Suprapubic skin (tissue), 4 donors: ENCODE results near the gene LEMD3.

ENCODE experiments used
- EP300 ChIP-seq: sonication (generic); formaldehyde crosslinking; IDR thresholded peaks from one replicate; pipeline ENCODE4 v1.6.1; 2017; ENCODE audit warnings: antibody characterized with exemption
- POLR2A ChIP-seq, 2 donors: fragments of 450-650 bp; IDR thresholded peaks; one replicate each; pipeline ENCODE4 v1.6.1; 2017; ENCODE audit warnings: antibody characterized with exemption in 2 of 2, mild to moderate bottlenecking in 2 of 2, moderate library complexity in 2 of 2
- POLR2AphosphoS5 ChIP-seq, 3 donors: sonication (generic); formaldehyde crosslinking; IDR thresholded peaks; one replicate each; pipeline ENCODE4 v1.6.1; 2017; ENCODE audit warnings: antibody characterized with exemption in 3 of 3
- TF ChIP-seq, protein P1 (sequence below), 2 donors: fragments of 200-600 bp in 1 of 2; fragments of 450-650 bp in 1 of 2; sonication (generic) in 1 of 2; IDR thresholded peaks; one replicate each; pipeline ENCODE4 v1.5.1; 2016 to 2019; ENCODE audit warnings: antibody characterized with exemption in 2 of 2, mild to moderate bottlenecking in 1 of 2, moderate library complexity in 1 of 2

DNA sequence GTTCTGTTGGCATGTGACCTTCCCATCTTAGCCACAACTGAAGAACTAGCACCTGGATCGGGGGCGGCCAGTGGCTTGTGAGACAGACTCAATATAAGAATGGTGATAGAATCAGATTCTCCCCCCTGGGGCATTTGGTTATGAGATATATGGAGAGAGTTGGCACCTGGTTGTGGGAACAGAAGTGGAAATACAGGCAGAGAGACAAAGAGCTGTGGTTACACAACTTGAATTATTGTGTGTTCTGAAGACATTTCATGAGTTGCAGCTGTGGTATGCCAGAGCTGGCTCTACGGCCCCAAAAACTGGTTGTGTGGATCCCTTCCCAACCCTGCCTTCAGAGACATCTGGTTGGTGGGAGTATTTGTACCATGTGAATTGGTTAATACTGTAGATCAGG is 106.2 kb downstream of the LEMD3 start:
- no peak for TF ChIP-seq POLR2A (IDR thresholded peaks at IDR 0.05)
- TF ChIP-seq, protein P1, sequence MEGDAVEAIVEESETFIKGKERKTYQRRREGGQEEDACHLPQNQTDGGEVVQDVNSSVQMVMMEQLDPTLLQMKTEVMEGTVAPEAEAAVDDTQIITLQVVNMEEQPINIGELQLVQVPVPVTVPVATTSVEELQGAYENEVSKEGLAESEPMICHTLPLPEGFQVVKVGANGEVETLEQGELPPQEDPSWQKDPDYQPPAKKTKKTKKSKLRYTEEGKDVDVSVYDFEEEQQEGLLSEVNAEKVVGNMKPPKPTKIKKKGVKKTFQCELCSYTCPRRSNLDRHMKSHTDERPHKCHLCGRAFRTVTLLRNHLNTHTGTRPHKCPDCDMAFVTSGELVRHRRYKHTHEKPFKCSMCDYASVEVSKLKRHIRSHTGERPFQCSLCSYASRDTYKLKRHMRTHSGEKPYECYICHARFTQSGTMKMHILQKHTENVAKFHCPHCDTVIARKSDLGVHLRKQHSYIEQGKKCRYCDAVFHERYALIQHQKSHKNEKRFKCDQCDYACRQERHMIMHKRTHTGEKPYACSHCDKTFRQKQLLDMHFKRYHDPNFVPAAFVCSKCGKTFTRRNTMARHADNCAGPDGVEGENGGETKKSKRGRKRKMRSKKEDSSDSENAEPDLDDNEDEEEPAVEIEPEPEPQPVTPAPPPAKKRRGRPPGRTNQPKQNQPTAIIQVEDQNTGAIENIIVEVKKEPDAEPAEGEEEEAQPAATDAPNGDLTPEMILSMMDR (IDR thresholded peaks at IDR 0.05) = no peak
- no peak for TF ChIP-seq EP300
- TF ChIP-seq POLR2AphosphoS5 (IDR thresholded peaks at IDR 0.05) = no peak
